K562 (cell line): ENCODE measurements around the gene MBOAT7. TPM values are rescaled to one million over a fixed set of nuclear protein-coding genes. Genes with fewer than 3 reads are reported as not detected.

Source experiments
- ARID2 ChIP-seq: fragments of 450-650 bp; IDR thresholded peaks from 2 replicates; pipeline ENCODE4 v1.6.1; 2017; ENCODE audit warnings: antibody characterized with exemption, mild to moderate bottlenecking
- CGGBP1 ChIP-seq: fragments of 250-450 bp; sonication (Bioruptor Pico); IDR thresholded peaks from 2 replicates; pipeline ENCODE4 v1.9.0; 2021; ENCODE audit warnings: mild to moderate bottlenecking
- ETV5 ChIP-seq: sonication (generic); formaldehyde crosslinking; IDR thresholded peaks from 2 replicates; pipeline ENCODE4 v1.4.0; 2020; ENCODE audit warnings: low read depth, mild to moderate bottlenecking, missing genetic modification reagents
- EZH2 ChIP-seq: IDR thresholded peaks from 2 replicates; pipeline ENCODE4 v1.6.1; 2012; ENCODE audit warnings: low read depth, mild to moderate bottlenecking, inconsistent platforms, low read length, borderline replicate concordance
- GTF2F1 ChIP-seq: IDR thresholded peaks from 2 replicates; pipeline ENCODE4 v1.6.1; 2011; ENCODE audit warnings: low read depth, low read length, improper control_type of control experiment
- HDAC6 ChIP-seq: IDR thresholded peaks from 2 replicates; pipeline ENCODE4 v1.6.1; 2012; ENCODE audit warnings: low read depth, mild to moderate bottlenecking, control low read depth, inconsistent platforms, low read length, moderate library complexity
- IFI16 ChIP-seq: fragments of 250-450 bp; sonication (Bioruptor Pico); IDR thresholded peaks from 2 replicates; pipeline ENCODE4 v2.1.2; 2022; ENCODE audit warnings: mild to moderate bottlenecking, inconsistent platforms
- KAT7 ChIP-seq: sonication (generic); formaldehyde crosslinking; IDR thresholded peaks from 2 replicates; pipeline ENCODE4 v1.8.0; 2022; ENCODE audit warnings: missing genetic modification reagents, mild to moderate bottlenecking, borderline replicate concordance
- MCM5 ChIP-seq: fragments of 450-650 bp; IDR thresholded peaks from 2 replicates; pipeline ENCODE4 v1.6.1; 2016; ENCODE audit warnings: low read depth
- MITF ChIP-seq: IDR thresholded peaks from 2 replicates; pipeline ENCODE4 v1.6.1; 2014; ENCODE audit warnings: antibody characterized with exemption
- PHF21A ChIP-seq: fragments of 450-650 bp; IDR thresholded peaks from 2 replicates; pipeline ENCODE4 v1.6.1; 2017; ENCODE audit warnings: low read depth, borderline replicate concordance
- PHTF2 ChIP-seq: fragments of 250-450 bp; sonication (Bioruptor Pico); IDR thresholded peaks from 2 replicates; pipeline ENCODE4 v1.5.0; 2021; ENCODE audit warnings: mild to moderate bottlenecking
- PML ChIP-seq: IDR thresholded peaks from 2 replicates; pipeline ENCODE4 v1.6.1; 2012; ENCODE audit warnings: low read length, inconsistent platforms
- SRSF3 ChIP-seq: fragments of 200-400 bp; formaldehyde crosslinking; IDR thresholded peaks from 2 replicates; pipeline ENCODE4 v1.6.1; 2016; ENCODE audit warnings: mild to moderate bottlenecking, low read length, moderate library complexity; ENCODE audit not compliant: insufficient read depth
- TBP ChIP-seq: optimal IDR thresholded peaks from 2 replicates; pipeline ENCODE3; 2011; ENCODE audit warnings: low read depth, low read length, improper control_type of control experiment
- ZBTB1 ChIP-seq: sonication (generic); formaldehyde crosslinking; IDR thresholded peaks from 2 replicates; pipeline ENCODE4 v1.8.1; 2023; ENCODE audit warnings: missing genetic modification reagents, low read depth, mild to moderate bottlenecking, borderline replicate concordance
- ZNF165 ChIP-seq: fragments of 250-450 bp; sonication (Bioruptor Pico); IDR thresholded peaks from 2 replicates; pipeline ENCODE4 v1.4.0; 2020; ENCODE audit warnings: borderline replicate concordance
- ZNF239 ChIP-seq: fragments of 250-450 bp; sonication (Bioruptor Pico); IDR thresholded peaks from 2 replicates; pipeline ENCODE4 v1.4.0; 2020; ENCODE audit warnings: mild to moderate bottlenecking
- ZNF318 ChIP-seq, 2 experiments: fragments of 450-650 bp; IDR thresholded peaks; 2 replicates each; pipeline ENCODE4 v1.6.1; 2016; ENCODE audit warnings: mild to moderate bottlenecking in 2 of 2, borderline replicate concordance in 1 of 2, low read depth in 1 of 2, moderate library complexity in 1 of 2
- ZNF583 ChIP-seq: fragments of 250-450 bp; sonication (Bioruptor Pico); IDR thresholded peaks from 2 replicates; pipeline ENCODE4 v1.4.0; 2020
- polyA plus RNA-seq, 8 experiments: library from polyadenylated mRNA; depleted of rRNA in 4 of 8; stranded (reverse) in 5 of 8; unstranded in 3 of 8; fragments of >200 nt; fragmentation: Nextera tagmentation in 2 of 8; fragmentation: Illumina TruSeq in 1 of 8; extraction: Ambion mirVana in 2 of 8; extraction: Trizol in 1 of 8; gene quantifications; 2 replicates each; pipeline versions ENCODE4 v1.2.1 to v1.2.3, GENCODE V29; 2011 to 2014; ENCODE audit warnings: inconsistent platforms in 1 of 8, missing spikeins in 1 of 8
- total RNA-seq, 7 experiments: library from RNA; depleted of rRNA in 6 of 7; stranded (reverse); fragments of >200 nt in 6 of 7; fragmentation: Illumina TruSeq in 2 of 7; extraction: Trizol in 2 of 7; gene quantifications; 2 replicates each; pipeline versions ENCODE4 v1.2.1 to v1.2.3, GENCODE V29; 2011 to 2021; ENCODE audit warnings: low replicate concordance in 1 of 7

The MBOAT7 gene
- total and polyA plus RNA-seq, 9 of the 15 experiments (the other 6 are each of a cell fraction or from before 2014, with no cell fraction given), result 1.4 to 153 (median 56.1) TPM

GRCh38 chr19:54159352-54160181 lies 29.8 kb downstream of the MBOAT7 start, which contains the start of gene LENG1 (continued):
- TF ChIP-seq ZNF318 (IDR thresholded peaks at IDR 0.05; ENCODE audit: borderline replicate concordance in 1 of 2, low read depth in 1 of 2) (no peak), MCM5 (no peak), ARID2 (no peak), ZBTB1 (CRISPR knock-in tag) (no peak), SRSF3 (no peak), ZNF583 (CRISPR knock-in tag) (no peak), KAT7 (CRISPR knock-in tag) (no peak), PHTF2 (CRISPR knock-in tag) (no peak), PHF21A (0 out of 2 replicates have a peak, but pooled peaks have one; percentile 52), PML (peak; percentile 62), ETV5 (CRISPR knock-in tag) (peak; percentile 88), CGGBP1 (CRISPR knock-in tag) (no peak), TBP (peak; percentile 71), MITF (no peak), ZNF239 (CRISPR knock-in tag) (no peak), GTF2F1 (no peak), ZNF165 (CRISPR knock-in tag) (no peak), EZH2 (no peak), IFI16 (CRISPR knock-in tag) (no peak), HDAC6 (no peak)
